GM23248 (cell line): ENCODE results near the gene CDH10.

Experiments used
- EZH2 ChIP-seq: fragments of 200-600 bp; sonication (generic); IDR thresholded peaks from 2 replicates; pipeline ENCODE4 v1.6.1; 2018; ENCODE audit warnings: antibody characterized with exemption, mild to moderate bottlenecking; ENCODE audit not compliant: insufficient read depth, poor library complexity, severe bottlenecking
- EZH2phosphoT487 ChIP-seq: fragments of 200-600 bp; sonication (generic); IDR thresholded peaks from 2 replicates; pipeline ENCODE4 v1.6.1; 2018; ENCODE audit warnings: antibody characterized with exemption, moderate library complexity, mild to moderate bottlenecking, low read depth; ENCODE audit not compliant: insufficient read depth

GRCh38 chr5:24492229-24492628 lies 152.5 kb downstream of the CDH10 start:
- TF ChIP-seq EZH2: no peak
- TF ChIP-seq EZH2phosphoT487: no peak
